Activated naive CD4-positive, alpha-beta T cell (primary cell): Measurements from ENCODE around the gene TEPSIN.

Experiments
- DNase-seq, 4 experiments: peaks; one replicate each; lab custom pipeline; 2025; lab: John Stamatoyannopoulos, UW

The TEPSIN gene

GRCh38 chr17:81267390-81268067, 28.7 kb upstream of the TEPSIN start:
- DNase-seq = no peak

DNA sequence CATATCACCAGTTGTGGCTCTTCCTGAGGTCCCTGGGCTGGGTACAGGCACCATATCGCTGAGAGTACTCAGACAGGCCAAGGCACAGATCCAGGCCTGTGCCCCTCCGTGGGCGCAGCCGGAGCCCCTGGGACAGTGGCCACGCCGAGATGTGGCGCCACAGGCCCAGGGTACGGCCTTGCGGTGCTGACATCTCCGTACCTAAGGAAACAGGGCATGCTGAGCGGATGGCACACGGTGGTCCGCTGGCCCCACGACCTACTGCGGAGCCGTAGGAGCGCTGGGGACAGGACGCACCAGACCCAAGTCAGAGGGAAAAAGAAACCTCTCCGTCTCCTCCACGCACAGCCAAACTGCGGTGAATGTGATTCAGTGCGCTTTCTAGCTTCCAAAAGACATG, 26.7 kb upstream of the TEPSIN start:
- no peak for DNase-seq

DNA sequence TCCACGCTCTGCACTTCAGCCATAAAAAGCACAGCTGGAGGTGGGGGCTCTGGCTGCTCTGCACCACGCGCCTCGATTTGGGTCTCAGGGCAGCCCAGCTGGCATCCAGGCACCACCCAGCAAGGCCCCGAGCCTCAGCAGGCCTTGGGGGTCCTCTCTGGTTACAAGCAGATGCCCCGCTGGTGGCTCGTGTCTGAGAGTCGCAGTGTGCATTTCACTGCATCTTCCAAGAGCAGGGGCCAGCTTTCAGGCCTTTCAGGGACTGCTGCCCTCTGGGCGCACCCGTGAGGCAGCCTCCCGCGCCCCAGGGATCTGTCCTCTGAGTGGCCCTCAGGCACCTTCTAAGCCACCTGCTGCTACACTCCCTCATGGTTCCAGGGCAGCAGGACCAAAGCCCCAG, 25.8 kb upstream of the TEPSIN start:
- DNase-seq = no peak

GRCh38 chr17:81263371-81264181, 24.7 kb upstream of the TEPSIN start:
- DNase-seq = no peak

DNA sequence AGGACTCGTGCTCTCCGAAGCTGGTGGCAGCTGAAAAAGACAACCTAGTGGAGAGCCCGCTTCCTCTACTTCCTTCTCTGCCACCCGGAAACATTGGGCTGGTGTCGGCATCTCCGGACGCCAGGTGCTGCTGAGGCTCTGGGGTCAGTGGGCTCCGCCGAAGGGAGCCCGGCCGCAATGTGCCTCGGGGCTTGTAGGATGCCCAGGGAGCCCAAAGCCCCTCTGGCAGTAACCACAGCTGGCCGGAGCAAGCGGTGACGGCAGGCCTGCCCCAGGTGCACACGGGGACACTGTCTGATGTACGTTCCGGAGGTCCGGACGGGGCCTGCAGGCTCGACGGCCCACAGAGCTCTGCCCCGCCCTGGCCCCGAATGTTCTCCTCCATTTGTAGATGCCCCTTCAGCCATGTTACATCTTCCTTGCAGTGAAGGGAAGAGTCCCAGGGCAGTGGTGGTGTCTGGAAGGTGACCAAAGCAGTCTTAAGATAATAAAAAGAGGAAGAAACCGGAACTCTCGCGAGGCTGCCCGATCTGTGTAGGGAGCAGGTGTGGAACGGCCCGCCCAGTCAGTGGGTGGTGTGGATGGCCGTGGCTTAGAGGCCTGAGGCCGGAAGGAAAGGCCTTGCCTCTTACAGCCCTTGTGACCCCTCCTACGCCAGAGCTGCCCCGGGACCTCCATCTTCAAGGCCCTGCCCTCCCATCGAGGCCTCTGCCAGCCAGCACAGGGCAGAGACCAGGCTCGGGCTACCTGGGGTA, 22.9 kb upstream of the TEPSIN start:
- no peak for DNase-seq

GRCh38 chr17:81261096-81261495, 22.2 kb upstream of the TEPSIN start:
- DNase-seq = no peak

DNA sequence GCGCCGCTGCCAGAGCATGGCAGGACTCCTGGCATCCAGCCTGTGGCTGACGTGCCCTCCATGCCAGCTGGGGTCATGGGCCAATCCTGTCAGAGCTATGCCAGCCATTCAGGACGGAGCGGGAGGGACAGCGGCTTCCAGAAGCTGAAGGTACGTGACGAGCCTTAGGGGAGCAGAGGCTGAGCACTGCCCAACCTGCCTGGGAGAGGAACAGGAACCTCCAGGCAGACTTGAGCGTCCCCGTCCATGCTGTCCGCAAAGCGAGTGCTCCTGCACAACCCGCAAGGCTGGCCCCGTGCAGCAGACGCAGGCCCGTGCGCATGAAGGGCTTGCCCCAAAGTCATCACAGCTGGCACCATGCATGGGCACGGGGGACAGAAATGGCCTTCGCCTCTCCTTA, 21.8 kb upstream of the TEPSIN start:
- no peak for DNase-seq

GRCh38 chr17:81260171-81260570, 21.3 kb upstream of the TEPSIN start:
- DNase-seq = no peak

GRCh38 chr17:81259058-81259605, 20.3 kb upstream of the TEPSIN start:
- DNase-seq = no peak

- DNase-seq = no peak
Observed at GRCh38 chr17:81258292-81258691, 19.4 kb upstream of the TEPSIN start.

- DNase-seq = no peak
Observed at GRCh38 chr17:81257533-81257932, 18.7 kb upstream of the TEPSIN start.

GRCh38 chr17:81256616-81257015, 17.8 kb upstream of the TEPSIN start:
- DNase-seq = no peak

DNA sequence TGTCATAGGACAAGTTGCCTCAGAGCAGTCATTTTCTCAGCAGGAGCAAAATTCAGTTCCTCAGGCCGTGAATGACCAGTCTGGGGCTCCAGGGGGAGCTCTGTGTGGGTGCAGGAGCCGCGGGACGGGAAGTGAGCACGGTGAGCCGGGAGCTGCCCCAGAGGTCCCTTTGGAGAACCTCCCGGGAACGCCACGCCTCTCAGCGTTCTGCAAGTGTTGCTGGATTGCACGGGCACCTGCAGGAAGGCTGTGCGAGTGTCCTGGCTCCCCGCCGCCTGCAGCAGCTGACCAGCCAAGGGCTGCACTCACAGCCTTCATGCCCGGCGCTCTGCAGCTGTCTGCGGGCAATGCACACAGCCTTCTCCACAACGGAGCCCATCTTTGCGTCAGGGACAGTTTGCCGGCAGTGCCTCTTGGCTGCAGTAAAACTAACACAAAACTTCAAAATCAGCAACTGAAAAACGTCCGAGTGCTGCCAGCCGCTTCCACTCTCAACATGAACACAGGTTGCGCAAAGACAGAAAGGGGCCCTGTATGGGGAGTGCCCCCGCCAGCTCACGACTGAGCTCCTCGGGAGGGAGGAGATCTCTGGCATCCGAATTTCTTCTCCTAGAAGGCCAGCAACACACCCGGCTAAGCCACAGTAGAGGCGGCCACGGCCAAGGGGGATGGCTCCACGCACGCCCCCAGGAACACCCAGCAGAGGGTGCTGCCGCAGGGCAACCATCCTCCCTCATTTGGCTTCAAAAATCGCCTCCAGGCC, 16.3 kb upstream of the TEPSIN start:
- no peak for DNase-seq

- DNase-seq = peak; percentile 18 to 44 (median 31)
Observed at GRCh38 chr17:81253358-81254131, 14.7 kb upstream of the TEPSIN start.

DNA sequence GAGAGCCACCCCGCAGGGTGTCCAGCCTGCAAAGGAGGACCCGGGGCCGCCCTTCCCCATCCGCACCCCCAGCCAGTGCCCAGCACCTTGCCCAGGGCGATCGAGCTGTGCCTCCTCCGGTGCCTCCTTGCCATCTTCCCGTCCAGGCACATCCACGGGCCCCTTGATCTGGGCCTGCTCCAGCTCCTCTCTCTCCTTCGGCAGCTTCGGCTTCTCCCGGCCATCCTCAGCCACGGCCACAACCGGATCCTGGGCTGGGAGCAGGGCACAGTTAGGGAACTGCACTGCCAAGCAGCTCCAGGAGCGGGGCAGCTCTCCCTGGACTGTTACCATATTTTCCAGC, 14.1 kb upstream of the TEPSIN start:
- DNase-seq = no peak

GRCh38 chr17:81252326-81252986, 13.6 kb upstream of the TEPSIN start:
- no peak for DNase-seq

- DNase-seq = no peak
Observed at GRCh38 chr17:81251709-81252301, 12.9 kb upstream of the TEPSIN start.

- no peak for DNase-seq
Observed at GRCh38 chr17:81251094-81251708, 12.3 kb upstream of the TEPSIN start.

GRCh38 chr17:81250286-81251093, 11.6 kb upstream of the TEPSIN start:
- no peak for DNase-seq
